Liver (tissue), 9 donors: ENCODE data around the gene CHRNA9. TPM values are rescaled to one million over a fixed set of nuclear protein-coding genes. Genes with fewer than 3 reads are reported as not detected.

Experiments used
- DNase-seq: peaks from one replicate; pipeline ENCODE4 v3.0.0-alpha.2; 2017; ENCODE audit warnings: low spot score
- H3K27ac ChIP-seq, 2 donors: one replicate each; pipeline ENCODE4 v1.7.0; 2013; ENCODE audit warnings: inconsistent platforms in 2 of 2, low read length in 2 of 2, control low read depth in 1 of 2, low read depth in 1 of 2, mild to moderate bottlenecking in 1 of 2
- H3K27me3 ChIP-seq, 4 donors: one replicate each; pipeline versions ENCODE4 v1.6.1 to v1.7.0; 2013; ENCODE audit warnings: low read length in 3 of 4, inconsistent platforms in 1 of 4, mild to moderate bottlenecking in 1 of 4, moderate library complexity in 1 of 4; ENCODE audit not compliant: control insufficient read depth in 4 of 4, insufficient read depth in 4 of 4
- H3K36me3 ChIP-seq, 4 donors: one replicate each; pipeline versions ENCODE4 v1.6.1 to v1.7.0; 2013; ENCODE audit warnings: low read length in 3 of 4, mild to moderate bottlenecking in 3 of 4, low read depth in 1 of 4, moderate library complexity in 1 of 4; ENCODE audit not compliant: control insufficient read depth in 4 of 4, insufficient read depth in 3 of 4
- H3K4me1 ChIP-seq, 4 donors: one replicate each; pipeline versions ENCODE4 v1.6.1 to v1.7.0; 2013; ENCODE audit warnings: low read length in 3 of 4, mild to moderate bottlenecking in 3 of 4, moderate library complexity in 1 of 4; ENCODE audit not compliant: control insufficient read depth in 4 of 4, insufficient read depth in 4 of 4
- H3K4me3 ChIP-seq, 3 donors: one replicate each; pipeline versions ENCODE4 v1.6.1 to v1.7.0; 2013; ENCODE audit warnings: low read length in 3 of 3, control low read depth in 1 of 3, low read depth in 1 of 3, mild to moderate bottlenecking in 1 of 3
- H3K9ac ChIP-seq, 2 donors: one replicate each; pipeline ENCODE4 v1.7.0; 2013; ENCODE audit warnings: low read length in 2 of 2, mild to moderate bottlenecking in 2 of 2, moderate library complexity in 2 of 2, control low read depth in 1 of 2, low read depth in 1 of 2
- H3K9me3 ChIP-seq, 4 donors: one replicate each; pipeline versions ENCODE4 v1.6.1 to v1.7.0; 2013; ENCODE audit warnings: low read length in 3 of 4; ENCODE audit not compliant: control insufficient read depth in 4 of 4
- FOXA1 ChIP-seq: IDR thresholded peaks from 2 replicates; pipeline ENCODE4 v1.6.1; 2016; ENCODE audit warnings: antibody characterized with exemption
- GABPA ChIP-seq, 2 donors: IDR thresholded peaks in 1 of 2; conservative IDR thresholded peaks in 1 of 2; 2 replicates each; pipeline ENCODE4 v1.6.1; 2016; ENCODE audit warnings: antibody characterized with exemption in 2 of 2, mild to moderate bottlenecking in 1 of 2, moderate library complexity in 1 of 2
- HNF4A ChIP-seq, 2 donors: conservative IDR thresholded peaks; 2 replicates each; pipeline ENCODE4 v1.6.1; 2016; ENCODE audit warnings: antibody characterized with exemption in 2 of 2, mild to moderate bottlenecking in 2 of 2
- HNF4G ChIP-seq: IDR thresholded peaks from 2 replicates; pipeline ENCODE4 v1.6.1; 2016; ENCODE audit warnings: antibody characterized with exemption
- JUND ChIP-seq, 2 donors: IDR thresholded peaks; 2 replicates each; pipeline ENCODE4 v1.6.1; 2016; ENCODE audit warnings: antibody characterized with exemption in 2 of 2
- NR2F2 ChIP-seq: IDR thresholded peaks from 2 replicates; pipeline ENCODE4 v1.6.1; 2016; ENCODE audit warnings: antibody characterized with exemption
- RAD21 ChIP-seq, 2 donors: IDR thresholded peaks; 2 replicates each; pipeline ENCODE4 v1.6.1; 2016; ENCODE audit warnings: antibody characterized with exemption in 2 of 2, mild to moderate bottlenecking in 2 of 2
- RXRA ChIP-seq, 2 donors: IDR thresholded peaks; 2 replicates each; pipeline ENCODE4 v1.6.1; 2017 to 2018; ENCODE audit warnings: antibody characterized with exemption in 2 of 2, mild to moderate bottlenecking in 1 of 2
- SP1 ChIP-seq: IDR thresholded peaks from 2 replicates; pipeline ENCODE4 v1.6.1; 2018; ENCODE audit warnings: antibody characterized with exemption, mild to moderate bottlenecking
- TAF1 ChIP-seq: conservative IDR thresholded peaks from 2 replicates; pipeline ENCODE4 v1.6.1; 2016; ENCODE audit warnings: antibody characterized with exemption, mild to moderate bottlenecking
- YY1 ChIP-seq: IDR thresholded peaks from 2 replicates; pipeline ENCODE4 v1.6.1; 2016; ENCODE audit warnings: antibody characterized with exemption, mild to moderate bottlenecking
- WGBS: extraction: QIAGEN DNeasy Blood & Tissue Kit; methylation state at CpG from one replicate; pipeline ENCODE4 v1.1.7; 2013; 5-methylcytosine and 5-hydroxymethylcytosine counted together
- polyA plus RNA-seq, 2 donors: library from polyadenylated mRNA; stranded (reverse) in 1 of 2; unstranded in 1 of 2; fragments of 200-250 nt in 1 of 2; fragments of >200 nt in 1 of 2; fragmentation: Nextera tagmentation in 1 of 2; extraction: Ambion mirVana in 1 of 2; gene quantifications; one replicate each; pipeline versions ENCODE4 v1.2.1 to v1.2.3, GENCODE V29; 2013 to 2015
- total RNA-seq, 2 donors: library from RNA; depleted of rRNA; stranded (reverse); fragments of >200 nt; gene quantifications; one replicate each; pipeline ENCODE4 v1.2.3, GENCODE V29; 2014
- TF ChIP-seq, protein P1 (sequence below): fragments of 150-350 bp; IDR thresholded peaks from 2 replicates; pipeline ENCODE4 v1.5.1; 2017; ENCODE audit warnings: improper control_type of control experiment, low read depth, low read length; ENCODE audit not compliant: missing input control
- TF ChIP-seq, protein P2 (sequence below): IDR thresholded peaks from 2 replicates; pipeline ENCODE4 v1.6.1; 2016; ENCODE audit warnings: antibody characterized with exemption, mild to moderate bottlenecking
- TF ChIP-seq, protein P3 (sequence below): IDR thresholded peaks from 2 replicates; pipeline ENCODE4 v1.6.1; 2016; ENCODE audit warnings: antibody characterized with exemption
- TF ChIP-seq, protein P4 (sequence below): IDR thresholded peaks from 2 replicates; pipeline ENCODE4 v1.6.1; 2016; ENCODE audit warnings: antibody characterized with exemption
- TF ChIP-seq, protein P5 (sequence below): IDR thresholded peaks from 2 replicates; pipeline ENCODE4 v1.6.1; 2016; ENCODE audit warnings: antibody characterized with exemption
- donor health status: healthy.
- donor health status: healthy.
- donor health status: healthy.
- donor health status: healthy.
- donor health status: healthy.

CHRNA9 gene
- total and polyA plus RNA-seq, 4 donors = not detected

DNA sequence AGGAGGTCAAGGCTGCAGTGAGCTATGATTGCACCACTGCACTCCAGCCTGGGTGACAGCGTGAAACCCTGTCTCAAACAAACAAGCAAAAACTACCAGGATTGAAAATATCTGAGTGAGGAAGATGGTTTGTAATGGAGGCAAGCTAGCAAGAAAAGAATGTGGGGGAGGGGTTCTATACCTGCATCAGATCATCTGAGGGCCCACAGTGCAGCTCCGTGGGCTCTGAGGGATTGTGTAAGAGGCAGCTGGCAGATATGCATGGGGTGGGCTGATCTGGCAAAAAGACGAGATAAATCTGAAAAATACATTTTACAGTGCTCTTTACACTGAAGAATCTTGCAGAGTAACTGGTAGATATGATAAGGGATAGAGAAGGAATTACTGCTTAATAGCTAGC, 28.9 kb upstream of the CHRNA9 start:
- Histone ChIP-seq H3K4me1 (peaks cover 0 to 3% (median 1%) of the 10 kb centered on the region in 4 donors), H3K9ac (no peak overlapping the region), H3K36me3 (no peaks in the 10 kb centered on the region), H3K4me3 (no peak overlapping the region), H3K27ac (no peak overlapping the region), H3K9me3 (no peaks in the 10 kb centered on the region), H3K27me3 (no peaks in the 10 kb centered on the region)
- TF ChIP-seq RXRA (IDR thresholded peaks at IDR 0.05) = no peak
- no peak for TF ChIP-seq FOXA1
- TF ChIP-seq, protein P1, sequence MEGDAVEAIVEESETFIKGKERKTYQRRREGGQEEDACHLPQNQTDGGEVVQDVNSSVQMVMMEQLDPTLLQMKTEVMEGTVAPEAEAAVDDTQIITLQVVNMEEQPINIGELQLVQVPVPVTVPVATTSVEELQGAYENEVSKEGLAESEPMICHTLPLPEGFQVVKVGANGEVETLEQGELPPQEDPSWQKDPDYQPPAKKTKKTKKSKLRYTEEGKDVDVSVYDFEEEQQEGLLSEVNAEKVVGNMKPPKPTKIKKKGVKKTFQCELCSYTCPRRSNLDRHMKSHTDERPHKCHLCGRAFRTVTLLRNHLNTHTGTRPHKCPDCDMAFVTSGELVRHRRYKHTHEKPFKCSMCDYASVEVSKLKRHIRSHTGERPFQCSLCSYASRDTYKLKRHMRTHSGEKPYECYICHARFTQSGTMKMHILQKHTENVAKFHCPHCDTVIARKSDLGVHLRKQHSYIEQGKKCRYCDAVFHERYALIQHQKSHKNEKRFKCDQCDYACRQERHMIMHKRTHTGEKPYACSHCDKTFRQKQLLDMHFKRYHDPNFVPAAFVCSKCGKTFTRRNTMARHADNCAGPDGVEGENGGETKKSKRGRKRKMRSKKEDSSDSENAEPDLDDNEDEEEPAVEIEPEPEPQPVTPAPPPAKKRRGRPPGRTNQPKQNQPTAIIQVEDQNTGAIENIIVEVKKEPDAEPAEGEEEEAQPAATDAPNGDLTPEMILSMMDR = no peak
- TF ChIP-seq YY1 = no peak
- TF ChIP-seq SP1 = no peak
- TF ChIP-seq, protein P2, sequence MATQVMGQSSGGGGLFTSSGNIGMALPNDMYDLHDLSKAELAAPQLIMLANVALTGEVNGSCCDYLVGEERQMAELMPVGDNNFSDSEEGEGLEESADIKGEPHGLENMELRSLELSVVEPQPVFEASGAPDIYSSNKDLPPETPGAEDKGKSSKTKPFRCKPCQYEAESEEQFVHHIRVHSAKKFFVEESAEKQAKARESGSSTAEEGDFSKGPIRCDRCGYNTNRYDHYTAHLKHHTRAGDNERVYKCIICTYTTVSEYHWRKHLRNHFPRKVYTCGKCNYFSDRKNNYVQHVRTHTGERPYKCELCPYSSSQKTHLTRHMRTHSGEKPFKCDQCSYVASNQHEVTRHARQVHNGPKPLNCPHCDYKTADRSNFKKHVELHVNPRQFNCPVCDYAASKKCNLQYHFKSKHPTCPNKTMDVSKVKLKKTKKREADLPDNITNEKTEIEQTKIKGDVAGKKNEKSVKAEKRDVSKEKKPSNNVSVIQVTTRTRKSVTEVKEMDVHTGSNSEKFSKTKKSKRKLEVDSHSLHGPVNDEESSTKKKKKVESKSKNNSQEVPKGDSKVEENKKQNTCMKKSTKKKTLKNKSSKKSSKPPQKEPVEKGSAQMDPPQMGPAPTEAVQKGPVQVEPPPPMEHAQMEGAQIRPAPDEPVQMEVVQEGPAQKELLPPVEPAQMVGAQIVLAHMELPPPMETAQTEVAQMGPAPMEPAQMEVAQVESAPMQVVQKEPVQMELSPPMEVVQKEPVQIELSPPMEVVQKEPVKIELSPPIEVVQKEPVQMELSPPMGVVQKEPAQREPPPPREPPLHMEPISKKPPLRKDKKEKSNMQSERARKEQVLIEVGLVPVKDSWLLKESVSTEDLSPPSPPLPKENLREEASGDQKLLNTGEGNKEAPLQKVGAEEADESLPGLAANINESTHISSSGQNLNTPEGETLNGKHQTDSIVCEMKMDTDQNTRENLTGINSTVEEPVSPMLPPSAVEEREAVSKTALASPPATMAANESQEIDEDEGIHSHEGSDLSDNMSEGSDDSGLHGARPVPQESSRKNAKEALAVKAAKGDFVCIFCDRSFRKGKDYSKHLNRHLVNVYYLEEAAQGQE = no peak
- TF ChIP-seq, protein P3, sequence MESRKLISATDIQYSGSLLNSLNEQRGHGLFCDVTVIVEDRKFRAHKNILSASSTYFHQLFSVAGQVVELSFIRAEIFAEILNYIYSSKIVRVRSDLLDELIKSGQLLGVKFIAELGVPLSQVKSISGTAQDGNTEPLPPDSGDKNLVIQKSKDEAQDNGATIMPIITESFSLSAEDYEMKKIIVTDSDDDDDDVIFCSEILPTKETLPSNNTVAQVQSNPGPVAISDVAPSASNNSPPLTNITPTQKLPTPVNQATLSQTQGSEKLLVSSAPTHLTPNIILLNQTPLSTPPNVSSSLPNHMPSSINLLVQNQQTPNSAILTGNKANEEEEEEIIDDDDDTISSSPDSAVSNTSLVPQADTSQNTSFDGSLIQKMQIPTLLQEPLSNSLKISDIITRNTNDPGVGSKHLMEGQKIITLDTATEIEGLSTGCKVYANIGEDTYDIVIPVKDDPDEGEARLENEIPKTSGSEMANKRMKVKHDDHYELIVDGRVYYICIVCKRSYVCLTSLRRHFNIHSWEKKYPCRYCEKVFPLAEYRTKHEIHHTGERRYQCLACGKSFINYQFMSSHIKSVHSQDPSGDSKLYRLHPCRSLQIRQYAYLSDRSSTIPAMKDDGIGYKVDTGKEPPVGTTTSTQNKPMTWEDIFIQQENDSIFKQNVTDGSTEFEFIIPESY = no peak
- TF ChIP-seq HNF4A (conservative IDR thresholded peaks at IDR 0.05) = no peak
- 62% methylated on average over 3 of the region's 3 CpGs for WGBS
- DNase-seq = no peak

DNA sequence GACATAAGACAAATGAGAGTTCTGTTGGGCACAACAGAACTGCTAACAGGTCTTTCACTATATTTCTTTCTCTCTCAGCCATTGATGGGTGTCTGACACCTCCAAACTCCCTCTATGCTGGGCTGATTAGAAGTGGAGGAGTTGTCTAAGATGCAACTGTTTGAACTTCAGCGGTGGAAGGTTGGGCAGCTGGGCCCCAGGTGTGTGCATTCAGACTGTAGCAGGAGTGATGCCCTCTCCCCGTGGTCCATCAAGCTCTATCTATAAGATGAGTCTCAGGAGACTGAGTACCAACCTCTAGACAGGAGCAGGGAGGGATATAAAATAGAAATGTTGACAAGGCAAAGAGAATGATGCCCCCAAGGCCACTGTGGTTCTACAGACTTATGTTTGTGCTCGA, 28.2 kb upstream of the CHRNA9 start:
- 78% methylated on average over 3 of the region's 3 CpGs for WGBS
- no peak overlapping the region for H3K4me3 ChIP-seq
- no peak overlapping the region for H3K27ac ChIP-seq
- TF ChIP-seq SP1 = no peak
- no peak for TF ChIP-seq JUND (IDR thresholded peaks at IDR 0.05)
- TF ChIP-seq RAD21 (IDR thresholded peaks at IDR 0.05) = no peak
- TF ChIP-seq FOXA1 = no peak
- TF ChIP-seq, protein P4, sequence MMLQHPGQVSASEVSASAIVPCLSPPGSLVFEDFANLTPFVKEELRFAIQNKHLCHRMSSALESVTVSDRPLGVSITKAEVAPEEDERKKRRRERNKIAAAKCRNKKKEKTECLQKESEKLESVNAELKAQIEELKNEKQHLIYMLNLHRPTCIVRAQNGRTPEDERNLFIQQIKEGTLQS = no peak
- TF ChIP-seq, protein P3 = no peak
- TF ChIP-seq GABPA (IDR thresholded peaks at IDR 0.05 in 1 of 2, conservative IDR thresholded peaks at IDR 0.05 in 1 of 2) = no peak
- no peak for TF ChIP-seq TAF1
- TF ChIP-seq NR2F2 = no peak
- TF ChIP-seq, protein P2 = no peak
- TF ChIP-seq, protein P1 = no peak
- TF ChIP-seq, protein P5, sequence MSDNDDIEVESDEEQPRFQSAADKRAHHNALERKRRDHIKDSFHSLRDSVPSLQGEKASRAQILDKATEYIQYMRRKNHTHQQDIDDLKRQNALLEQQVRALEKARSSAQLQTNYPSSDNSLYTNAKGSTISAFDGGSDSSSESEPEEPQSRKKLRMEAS = no peak
- TF ChIP-seq HNF4G = no peak

More for the DNA sequence above, 28.2 kb upstream of the CHRNA9 start:
- DNase-seq = no peak
- Histone ChIP-seq H3K9ac (no peak overlapping the region), H3K9me3 (no peaks in the 10 kb centered on the region), H3K4me1 (peaks cover 0 to 3% (median 1%) of the 10 kb centered on the region in 4 donors), H3K36me3 (no peaks in the 10 kb centered on the region), H3K27me3 (no peaks in the 10 kb centered on the region)
